Measurements from ENCODE around the gene PACSIN1.

Gene PACSIN1

GRCh38 chr6:34565722-34566137 lies 99.9 kb downstream of the PACSIN1 start:
- no peak for DNase-seq

DNA sequence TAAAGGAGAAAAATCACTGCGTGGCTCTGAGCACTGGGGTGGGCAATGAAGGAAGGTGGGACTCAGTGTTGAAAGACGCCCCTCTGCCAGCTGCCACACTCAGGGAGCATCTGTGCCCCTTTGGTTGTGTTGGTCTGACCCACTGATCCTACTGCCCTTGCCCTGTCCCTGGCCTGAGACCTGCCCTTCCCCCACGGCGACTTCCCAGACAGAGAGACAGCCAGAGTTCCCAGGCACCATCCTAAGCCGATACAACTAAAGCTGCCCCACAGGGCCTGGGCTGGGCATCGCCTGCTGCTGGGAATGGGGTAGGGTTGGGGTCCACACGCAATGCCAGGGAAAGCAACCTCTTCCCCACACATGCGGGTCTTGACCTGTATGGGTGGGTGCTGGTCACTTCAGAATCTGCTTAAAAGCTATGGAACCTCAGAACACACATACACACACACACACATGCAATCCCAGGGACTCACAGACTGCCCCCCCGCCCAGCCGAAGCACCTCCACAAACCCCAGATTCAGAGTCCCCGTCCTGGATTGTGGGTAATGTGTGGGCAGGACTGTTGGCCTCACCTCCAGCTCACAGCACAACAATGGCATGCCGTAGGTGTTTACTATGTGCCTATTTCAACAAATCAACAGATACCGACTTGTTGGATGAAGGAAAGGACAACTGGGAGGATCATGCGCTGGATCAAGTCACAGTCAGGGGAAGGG lies 101.1 kb downstream of the PACSIN1 start:
- no peak for DNase-seq

- no peak for DNase-seq
These were observed 102.7 kb downstream of the PACSIN1 start for GRCh38 chr6:34568341-34569201.

DNA sequence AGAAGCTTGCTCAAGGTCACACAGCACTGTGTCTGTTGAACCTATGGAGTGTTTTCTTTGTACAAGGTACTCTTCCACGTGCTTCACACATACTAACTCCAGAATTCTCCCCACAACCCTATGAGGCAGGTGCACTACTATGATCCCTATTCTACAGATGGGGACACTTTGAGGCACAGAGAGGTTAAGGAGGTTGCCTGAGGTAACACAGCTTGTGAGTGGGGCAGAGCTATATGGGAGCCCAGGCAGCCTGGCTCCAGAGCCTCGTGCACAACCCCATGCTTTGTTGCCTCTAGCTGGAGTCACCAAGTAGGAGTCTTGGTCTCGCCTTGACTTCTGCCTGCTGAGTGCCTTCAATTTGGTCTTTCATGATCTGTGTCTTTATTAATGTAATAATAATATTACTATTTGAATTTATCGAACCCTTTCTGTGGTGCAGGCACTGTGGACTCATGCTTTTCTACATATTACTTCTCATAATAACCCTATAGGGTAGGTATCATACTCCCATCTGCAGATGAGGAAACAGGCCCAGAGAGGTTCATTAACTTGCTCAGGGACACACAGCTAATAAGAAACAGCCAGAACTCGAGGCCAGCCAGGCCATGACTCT lies 103.6 kb downstream of the PACSIN1 start:
- DNase-seq, result no peak

- no peak for DNase-seq
These were observed 104.4 kb downstream of the PACSIN1 start for GRCh38 chr6:34570066-34570833.

DNA sequence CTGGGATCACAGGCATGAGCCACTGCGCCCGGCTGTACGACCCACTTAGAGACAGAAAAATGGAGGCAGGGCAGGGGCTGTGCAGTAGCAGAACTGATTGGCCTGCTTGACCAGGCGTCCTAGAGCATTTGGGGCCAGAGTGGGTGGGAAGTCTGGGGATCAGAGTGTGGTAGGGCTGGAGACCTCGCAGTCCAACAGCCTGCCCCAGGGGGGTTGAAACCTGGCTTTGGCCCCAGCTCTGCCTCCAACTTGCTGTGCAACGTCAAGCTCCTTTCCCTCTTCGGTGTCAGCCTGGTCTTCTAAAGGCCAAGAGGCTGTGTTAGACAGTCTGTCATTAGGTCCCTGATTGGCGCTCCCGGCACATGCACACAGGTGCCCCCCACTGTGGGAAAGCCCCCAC lies 105.5 kb downstream of the PACSIN1 start:
- no peak for DNase-seq

DNA sequence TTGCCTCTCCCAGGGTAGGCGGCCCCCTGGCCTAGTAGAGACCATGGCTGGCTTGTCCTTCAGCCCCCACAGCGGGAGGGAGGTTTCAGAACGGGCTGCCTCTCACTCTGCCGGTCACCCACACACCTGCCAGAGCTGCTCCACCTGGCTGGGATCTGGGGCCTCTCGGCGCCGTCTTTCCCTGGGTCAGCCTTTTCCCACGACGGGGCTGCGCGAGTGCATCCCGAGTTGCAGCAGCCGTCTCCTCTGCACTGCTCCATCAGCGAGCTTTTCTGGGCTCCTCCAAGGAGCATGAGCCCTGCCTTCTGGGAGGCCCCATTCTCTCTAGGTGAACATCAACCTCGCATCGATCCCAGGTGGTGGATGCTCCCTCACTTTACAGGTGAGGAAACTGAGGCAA lies 106.1 kb downstream of the PACSIN1 start:
- DNase-seq, result no peak

DNA sequence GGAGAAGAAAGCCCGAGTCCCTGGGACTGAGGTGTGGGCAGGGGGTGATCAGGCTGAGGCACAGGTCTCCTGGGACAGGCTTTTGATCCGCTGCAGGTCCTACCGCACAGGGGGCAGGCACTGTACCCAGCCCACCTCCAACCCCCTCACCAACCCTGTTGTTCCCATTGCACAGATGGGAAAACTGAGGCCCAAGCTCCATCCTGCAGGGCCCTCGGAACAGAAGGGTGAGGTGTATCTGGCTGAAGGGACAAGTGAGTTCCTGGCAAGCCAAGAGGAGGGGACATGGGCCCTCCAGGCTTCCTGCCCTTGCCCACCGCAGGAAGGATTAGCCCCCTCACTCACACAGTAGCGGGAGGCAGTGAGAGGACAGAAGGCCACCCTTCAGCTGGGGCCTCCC lies 106.7 kb downstream of the PACSIN1 start:
- no peak for DNase-seq

DNA sequence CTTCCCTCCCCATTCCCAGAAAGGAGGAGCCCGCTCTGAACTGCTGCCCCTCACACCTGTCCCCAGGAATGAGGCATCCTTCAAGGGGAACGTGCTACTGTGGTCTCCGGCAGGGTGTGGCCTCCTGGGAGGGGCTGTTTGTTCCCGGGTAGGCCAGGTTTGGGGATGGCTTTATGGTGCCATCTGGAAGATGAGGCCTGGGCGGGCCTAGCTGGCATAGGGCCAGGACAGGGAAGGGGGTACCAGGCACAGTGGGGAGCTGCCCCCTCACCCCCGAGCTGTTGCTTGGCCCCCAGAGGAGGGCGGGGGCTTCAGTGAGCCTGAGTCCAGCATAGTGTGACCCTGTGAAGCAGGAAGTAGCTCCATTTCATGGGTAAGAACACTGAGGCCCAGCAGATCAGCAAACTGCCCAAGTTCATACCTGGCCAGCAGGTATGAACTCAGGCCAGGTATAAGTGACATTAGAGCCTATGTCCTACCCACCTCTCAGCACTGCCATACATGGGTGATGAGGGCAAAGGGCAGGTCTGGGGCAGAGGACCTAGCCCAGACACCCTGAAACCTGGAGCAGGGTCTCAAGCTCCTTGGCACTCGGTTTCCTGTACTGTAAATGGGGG lies 107.8 kb downstream of the PACSIN1 start:
- no peak for DNase-seq

GRCh38 chr6:34574647-34575293 lies 108.9 kb downstream of the PACSIN1 start:
- DNase-seq, result no peak

DNA sequence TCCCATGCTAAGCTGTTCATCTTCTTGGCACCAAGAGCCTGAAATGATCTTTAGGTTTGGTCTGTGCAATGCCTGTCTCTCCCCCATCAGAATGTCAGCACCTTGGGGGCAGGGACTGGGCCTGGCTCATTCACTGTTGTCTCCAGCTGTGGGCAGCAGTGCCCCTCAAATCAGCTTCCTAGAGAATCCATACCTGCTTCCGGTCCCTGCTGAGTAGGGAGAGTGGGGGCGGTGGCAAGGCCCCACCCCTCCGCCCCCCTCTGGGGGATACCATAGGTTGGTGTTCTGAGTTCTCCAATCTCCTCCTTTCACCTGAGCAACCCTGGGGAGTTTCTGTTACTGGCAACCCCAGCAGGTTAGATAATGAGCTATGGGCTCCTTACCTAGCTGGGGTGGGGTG lies 109.5 kb downstream of the PACSIN1 start:
- DNase-seq, result no peak

- no peak for DNase-seq
These were observed 110.5 kb downstream of the PACSIN1 start for GRCh38 chr6:34576286-34576955.

GRCh38 chr6:34578445-34579262 lies 112.8 kb downstream of the PACSIN1 start:
- DNase-seq, result no peak

DNA sequence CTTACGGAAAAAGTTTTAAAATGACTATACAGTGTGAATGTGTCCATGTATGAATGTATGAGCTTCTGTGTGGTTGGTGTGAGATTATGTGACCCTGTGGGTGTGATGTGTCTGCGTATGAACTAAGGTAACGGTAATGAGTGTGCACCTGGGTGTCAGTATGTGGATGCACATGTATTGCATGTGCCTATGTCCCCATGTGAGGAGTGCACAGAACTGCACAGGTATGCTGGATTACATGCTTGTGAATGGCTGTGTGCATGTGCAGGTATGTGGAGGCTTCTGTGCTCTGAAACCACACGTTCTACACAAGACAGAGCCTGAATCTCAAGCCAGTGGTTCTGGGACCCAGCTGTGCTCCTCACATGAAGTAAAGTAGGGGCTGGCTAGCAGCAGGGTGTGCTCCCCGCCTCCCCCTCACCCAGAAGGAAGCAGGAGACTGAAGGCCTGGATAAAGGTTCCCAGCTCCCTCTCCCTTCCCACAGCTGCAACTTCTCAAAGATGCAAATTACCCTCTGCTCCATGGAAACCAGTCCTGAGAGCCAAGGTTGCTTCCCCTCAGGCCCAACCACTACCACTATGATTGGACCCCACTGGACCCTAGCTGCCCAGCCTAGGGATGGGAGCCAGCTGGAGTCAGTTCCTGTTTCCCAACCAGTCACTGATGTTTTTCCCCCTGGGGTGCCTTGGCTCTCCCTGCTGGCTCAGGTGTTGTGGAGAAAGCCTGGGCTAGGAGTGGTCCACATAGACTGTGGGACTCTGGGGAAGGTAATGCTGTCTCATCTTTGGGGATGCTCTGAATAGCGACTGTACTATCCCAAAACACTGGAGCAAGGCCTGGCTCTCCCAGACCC lies 115.1 kb downstream of the PACSIN1 start:
- DNase-seq, result no peak

- no peak for DNase-seq
These were observed 115.7 kb downstream of the PACSIN1 start for GRCh38 chr6:34581561-34581920.

DNA sequence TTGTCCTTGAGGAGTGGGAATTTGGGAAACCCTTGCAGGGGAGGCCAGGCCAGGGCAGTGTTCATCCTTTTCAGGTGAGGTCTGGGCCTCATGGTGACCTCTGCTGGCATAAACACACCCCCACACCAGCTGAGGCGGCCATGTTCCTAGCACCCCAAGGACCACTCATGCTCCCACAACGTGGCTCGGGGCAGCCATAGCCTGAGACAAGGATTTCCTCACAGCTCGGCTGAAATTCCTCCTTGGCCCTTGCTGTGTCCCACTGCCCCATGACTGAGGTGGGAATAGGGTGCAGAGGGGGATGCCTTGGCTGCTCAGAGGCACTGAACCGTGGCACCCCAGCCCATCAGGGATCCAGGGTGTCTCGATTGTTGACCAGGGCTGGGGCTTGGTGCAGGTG lies 117.6 kb downstream of the PACSIN1 start:
- DNase-seq, result no peak

DNA sequence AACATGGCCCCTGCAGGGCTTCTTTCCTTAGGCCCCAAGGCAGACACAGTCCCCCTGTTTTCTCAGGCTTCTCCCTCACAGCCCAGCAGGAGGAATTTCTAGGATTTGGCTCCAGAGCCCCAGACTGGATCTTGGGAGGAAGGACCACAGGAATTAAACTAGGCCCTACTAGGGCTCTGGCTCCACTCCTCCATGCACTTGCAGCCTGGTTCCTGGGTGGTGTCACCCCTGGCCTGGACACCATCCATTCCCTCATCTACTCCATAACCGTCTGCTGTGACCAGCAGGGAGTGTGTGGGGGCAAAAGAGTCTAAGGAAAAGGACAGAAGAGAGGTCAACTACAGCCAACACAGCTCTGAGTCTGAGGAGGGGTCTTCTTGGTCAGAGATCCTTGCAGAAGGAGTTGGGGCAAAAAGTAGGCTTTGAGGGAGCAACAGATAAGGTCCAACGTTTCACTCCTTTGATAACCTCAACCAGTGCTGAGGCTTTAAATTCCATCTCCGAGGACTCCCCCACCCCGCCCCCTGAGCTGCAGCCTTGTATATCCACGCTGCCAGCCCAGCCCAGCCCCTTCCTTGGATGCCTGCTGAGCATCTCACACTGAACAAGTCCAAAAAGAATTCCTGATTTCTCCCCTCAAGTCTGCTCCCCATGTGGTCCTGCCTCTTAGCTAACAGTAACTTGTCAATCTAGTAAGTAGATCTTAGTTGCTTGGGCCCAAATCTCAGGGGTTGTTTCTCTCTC lies 118.2 kb downstream of the PACSIN1 start:
- no peak for DNase-seq

- DNase-seq, result no peak
These were observed 118.8 kb downstream of the PACSIN1 start for GRCh38 chr6:34584694-34585093.

Data from left hindlimb (tissue), 1 donor.